GM06990 (cell line): Measurements from ENCODE around the gene AMZ1.

Source experiments
- DNase-seq: peaks from one replicate; pipeline ENCODE4 v3.0.0-alpha.2; 2011; ENCODE audit not compliant: insufficient read length; ENCODE audit errors: extremely low read depth
- H3K27me3 ChIP-seq: replicated peaks from 2 replicates; pipeline ENCODE4 v1.6.0; 2011; ENCODE audit warnings: low read length; ENCODE audit not compliant: control insufficient read depth, insufficient read depth
- H3K36me3 ChIP-seq: 2 replicates; pipeline ENCODE4 v1.5.1; 2011; ENCODE audit warnings: low read length; ENCODE audit not compliant: control insufficient read depth, insufficient read depth
- H3K4me3 ChIP-seq: replicated peaks from 2 replicates; pipeline ENCODE4 v1.5.1; 2011; ENCODE audit warnings: low read depth, mild to moderate bottlenecking, control low read depth, low read length
- CTCF ChIP-seq: IDR thresholded peaks from 2 replicates; pipeline ENCODE4 v1.5.1; 2011; ENCODE audit warnings: low read length, control low read depth, mild to moderate bottlenecking, inconsistent platforms; ENCODE audit not compliant: insufficient read depth, poor library complexity, severe bottlenecking

AMZ1 gene

DNA sequence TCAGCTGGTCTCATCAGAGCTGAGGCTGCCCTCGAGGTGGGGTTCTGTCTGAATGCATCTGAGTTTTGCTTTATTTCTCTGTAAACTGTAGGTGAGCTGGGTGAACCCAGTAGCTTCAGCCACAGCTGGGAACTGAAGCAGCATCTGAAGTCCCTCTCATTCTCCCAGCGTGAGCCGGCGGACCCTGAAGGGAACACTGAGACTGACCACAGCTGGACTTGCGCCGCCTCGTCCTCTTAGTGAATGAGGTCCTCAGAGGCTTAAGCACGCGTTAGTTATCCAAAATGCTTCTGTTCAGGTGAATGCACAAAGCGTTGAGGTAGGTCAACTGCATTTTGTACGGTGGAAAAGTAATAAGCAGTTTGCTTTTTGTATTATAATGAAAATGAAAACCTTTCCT lies 76.6 kb downstream of the AMZ1 start:
- TF ChIP-seq CTCF: no peak
- no peak overlapping the region for H3K4me3 ChIP-seq
- no peak for DNase-seq
- no peaks in the 10 kb centered on the region for H3K27me3 ChIP-seq
- H3K36me3 ChIP-seq: no peaks in the 10 kb centered on the region; the same call in 1 of the 2 replicates
